GM21786 (cell line): Measurements from ENCODE around the gene ARFGAP1.

Experiments used
- ATAC-seq: cut with Tn5 transposase; IDR thresholded peaks from one replicate; pipeline ENCODE4 v1.9.1; 2021; ENCODE audit not compliant: unreplicated experiment

ARFGAP1 gene

GRCh38 chr20:63318391-63319163 is 46.0 kb downstream of the ARFGAP1 start:
- ATAC-seq = no peak

- no peak for ATAC-seq
These were observed 46.8 kb downstream of the ARFGAP1 start for GRCh38 chr20:63319164-63320040.

GRCh38 chr20:63320041-63320511 is 47.5 kb downstream of the ARFGAP1 start:
- no peak for ATAC-seq

- no peak for ATAC-seq
These were observed 48.1 kb downstream of the ARFGAP1 start for GRCh38 chr20:63320616-63321147.

DNA sequence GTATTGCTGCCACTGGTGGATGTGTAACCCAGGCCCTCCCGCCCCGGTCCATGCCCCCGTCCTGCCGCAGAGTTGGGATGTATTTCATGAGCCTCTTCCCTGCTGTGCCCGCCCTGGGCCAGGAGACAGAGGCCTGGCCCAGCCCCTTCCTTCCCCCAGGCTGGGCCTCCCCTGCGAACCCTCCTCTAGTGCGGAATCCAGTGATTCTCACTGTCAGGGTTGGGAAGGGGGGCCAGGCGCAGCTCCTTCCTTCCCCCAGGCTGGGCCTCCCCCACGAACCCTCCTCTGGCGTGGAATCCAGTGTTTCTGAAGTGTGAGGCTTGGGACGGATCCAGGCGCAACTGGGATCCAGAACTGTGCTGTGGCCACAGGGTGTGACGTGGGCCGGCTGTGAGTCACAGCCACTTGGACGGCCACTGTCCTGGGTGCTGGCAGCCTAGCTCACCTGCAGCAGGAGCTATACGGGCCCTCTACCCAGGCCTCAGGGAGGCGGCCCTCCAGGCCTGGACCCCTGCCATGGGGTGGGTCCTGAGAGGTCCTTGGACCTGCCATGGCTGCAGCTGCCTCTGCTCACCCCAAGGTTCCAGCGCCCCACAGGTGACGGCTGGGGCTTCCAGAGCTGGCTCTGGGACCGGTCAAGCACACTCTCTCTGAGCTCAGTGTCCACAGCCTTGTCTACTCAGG is 48.7 kb downstream of the ARFGAP1 start:
- ATAC-seq = no peak

DNA sequence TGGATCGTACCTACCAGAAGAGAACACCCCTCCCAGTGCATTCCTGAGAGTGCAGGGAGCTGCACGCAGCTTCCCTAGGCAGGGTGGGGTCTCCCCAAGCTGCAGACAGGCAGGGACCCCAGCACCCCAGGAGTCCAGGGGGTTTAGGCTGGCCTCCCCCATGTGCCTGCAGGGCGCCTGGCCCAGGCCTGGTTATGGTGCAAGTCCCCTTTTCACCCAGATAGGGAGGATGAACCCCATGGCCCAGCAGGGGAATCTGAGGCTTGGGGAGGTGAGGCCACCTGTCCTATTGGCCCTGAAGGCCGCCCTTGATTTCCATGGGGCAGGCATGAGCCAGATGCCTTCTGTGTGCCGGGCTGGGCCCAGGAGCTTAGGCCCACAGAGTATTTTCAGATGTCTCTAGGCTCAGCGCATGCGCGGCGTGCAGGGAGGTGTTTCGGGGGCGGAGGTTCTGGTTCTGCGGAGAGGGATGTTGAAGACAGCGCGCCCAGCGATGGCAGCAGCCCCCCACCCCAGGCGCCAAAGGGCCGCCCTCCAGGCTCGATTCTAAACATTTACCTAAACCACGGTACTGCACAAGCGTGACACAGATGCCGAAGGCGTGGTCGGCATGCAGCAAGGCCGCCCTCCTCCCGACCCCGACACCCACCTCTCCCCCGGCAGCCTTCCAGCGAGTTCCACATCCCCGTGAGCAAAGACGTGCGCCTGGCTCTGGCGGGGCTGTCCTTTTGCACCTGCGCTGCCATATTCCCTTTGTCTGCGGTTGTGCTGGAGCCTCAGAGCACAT is 49.7 kb downstream of the ARFGAP1 start:
- no peak for ATAC-seq

DNA sequence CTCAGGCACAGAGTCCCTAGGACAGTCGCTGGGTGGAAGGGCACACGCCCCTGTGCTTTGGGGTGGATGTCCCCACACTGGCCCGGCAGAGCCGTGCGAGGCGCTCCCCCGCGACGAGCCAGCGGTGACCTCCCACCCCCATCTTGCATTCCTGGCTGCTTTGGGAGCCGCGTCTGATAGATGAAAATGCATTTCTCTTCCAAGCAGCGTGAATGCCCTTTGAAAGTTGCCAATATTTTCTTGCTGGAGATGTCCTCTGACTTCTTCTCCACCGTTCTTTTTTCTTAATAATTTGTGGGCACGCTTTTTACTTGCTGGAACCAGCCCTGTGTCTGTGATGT is 50.3 kb downstream of the ARFGAP1 start:
- ATAC-seq = no peak

GRCh38 chr20:63323357-63323981 is 50.9 kb downstream of the ARFGAP1 start:
- no peak for ATAC-seq

DNA sequence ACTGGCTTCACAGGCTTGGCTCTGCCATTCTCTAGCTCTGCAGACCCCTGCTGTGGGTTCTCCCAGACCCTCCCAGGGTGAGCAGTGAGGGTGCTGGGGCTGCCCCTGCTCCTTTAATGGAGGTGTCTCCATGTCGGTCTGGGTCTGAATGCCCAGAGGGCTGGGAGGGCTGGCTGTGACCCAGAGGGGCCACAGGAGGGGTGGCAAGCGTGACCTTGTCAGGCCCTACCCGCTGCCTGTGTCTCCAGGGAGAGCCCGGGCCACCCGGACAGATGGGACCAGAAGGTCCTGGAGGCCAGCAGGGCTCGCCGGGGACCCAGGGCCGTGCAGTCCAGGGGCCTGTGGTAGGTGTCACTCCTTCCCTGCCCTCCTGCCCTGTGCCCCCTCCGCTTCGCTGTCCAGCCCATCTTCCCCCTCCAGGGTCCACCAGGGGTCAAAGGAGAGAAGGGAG is 52.4 kb downstream of the ARFGAP1 start:
- ATAC-seq = no peak

DNA sequence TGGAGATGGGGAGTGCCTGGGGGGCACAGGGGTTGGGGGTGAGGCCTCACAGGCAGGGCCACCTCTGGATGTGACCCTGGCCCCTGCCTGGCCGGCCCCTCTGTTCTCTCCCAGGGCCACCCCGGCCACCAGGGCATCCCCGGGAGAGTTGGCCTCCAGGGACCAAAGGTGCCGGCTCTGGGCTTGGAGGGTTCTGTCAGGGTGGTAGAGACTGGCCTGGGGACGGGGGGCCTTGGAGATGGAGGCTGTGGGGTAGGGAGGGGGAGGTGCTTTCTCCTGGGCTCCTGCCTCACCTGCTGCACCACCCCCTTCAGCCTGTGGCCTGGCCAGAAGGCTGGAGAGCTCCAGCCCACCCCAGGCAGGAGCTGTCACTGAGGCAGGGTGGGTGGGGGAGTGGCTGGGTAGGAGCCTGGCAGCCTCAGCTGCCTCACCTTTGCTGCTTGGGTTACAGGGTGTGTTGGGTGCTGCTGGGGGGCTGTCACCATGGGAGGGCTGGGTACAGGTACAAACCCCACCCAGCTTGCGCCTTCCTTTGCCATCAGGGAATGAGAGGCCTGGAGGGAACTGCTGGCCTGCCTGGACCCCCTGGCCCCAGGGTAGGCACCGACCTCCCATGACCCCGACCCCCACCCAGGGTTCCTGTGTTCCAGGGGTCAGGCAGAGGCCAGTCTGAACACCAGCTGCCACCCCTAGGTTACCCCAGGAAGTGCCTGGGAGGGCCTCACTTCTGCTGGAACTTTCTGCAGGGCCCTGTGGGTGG is 53.1 kb downstream of the ARFGAP1 start:
- no peak for ATAC-seq

DNA sequence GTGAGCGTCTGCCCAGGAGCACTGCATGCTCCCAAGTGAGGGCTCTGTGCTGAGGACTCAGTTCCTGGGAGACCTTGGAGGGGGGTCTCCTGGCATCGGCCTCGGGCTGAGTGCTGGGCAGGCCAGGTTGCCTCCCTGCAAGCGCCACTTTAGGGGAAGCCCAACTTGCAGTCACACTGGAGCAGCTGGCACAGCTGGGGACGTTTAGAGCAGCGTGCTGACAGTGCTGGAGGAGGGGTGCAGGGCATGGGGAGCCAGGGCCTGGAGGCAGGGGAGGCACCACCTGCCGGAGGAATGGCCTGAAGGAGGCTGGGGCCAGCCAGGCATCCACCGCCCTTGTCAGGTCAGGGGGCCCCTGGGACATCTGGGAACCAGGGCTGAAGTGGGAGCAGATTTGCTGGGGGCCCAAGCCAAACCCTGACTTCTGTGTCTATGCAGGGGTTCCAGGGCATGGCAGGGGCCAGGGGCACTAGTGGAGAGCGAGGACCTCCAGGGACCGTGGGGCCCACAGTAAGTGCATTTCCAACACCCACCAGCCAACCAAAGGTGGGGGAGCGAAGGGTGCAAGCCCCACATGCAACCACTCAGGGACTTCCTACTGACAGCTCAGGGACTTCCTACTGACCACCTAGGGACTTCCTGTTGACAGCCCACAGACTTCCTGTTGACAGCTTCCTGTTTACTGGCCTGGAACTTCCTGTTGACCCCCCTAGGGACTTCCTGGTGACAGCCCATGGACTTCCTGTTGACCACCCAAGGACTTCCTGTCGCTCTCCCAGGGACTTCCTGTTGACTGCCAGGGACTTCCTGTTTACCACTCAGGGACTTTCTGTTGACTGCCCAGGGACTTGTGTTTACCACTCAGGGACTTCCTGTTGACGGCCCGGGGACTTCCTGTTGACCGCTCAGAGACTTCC is 54.0 kb downstream of the ARFGAP1 start:
- ATAC-seq = no peak

GRCh38 chr20:63327231-63327745 is 54.7 kb downstream of the ARFGAP1 start:
- no peak for ATAC-seq

DNA sequence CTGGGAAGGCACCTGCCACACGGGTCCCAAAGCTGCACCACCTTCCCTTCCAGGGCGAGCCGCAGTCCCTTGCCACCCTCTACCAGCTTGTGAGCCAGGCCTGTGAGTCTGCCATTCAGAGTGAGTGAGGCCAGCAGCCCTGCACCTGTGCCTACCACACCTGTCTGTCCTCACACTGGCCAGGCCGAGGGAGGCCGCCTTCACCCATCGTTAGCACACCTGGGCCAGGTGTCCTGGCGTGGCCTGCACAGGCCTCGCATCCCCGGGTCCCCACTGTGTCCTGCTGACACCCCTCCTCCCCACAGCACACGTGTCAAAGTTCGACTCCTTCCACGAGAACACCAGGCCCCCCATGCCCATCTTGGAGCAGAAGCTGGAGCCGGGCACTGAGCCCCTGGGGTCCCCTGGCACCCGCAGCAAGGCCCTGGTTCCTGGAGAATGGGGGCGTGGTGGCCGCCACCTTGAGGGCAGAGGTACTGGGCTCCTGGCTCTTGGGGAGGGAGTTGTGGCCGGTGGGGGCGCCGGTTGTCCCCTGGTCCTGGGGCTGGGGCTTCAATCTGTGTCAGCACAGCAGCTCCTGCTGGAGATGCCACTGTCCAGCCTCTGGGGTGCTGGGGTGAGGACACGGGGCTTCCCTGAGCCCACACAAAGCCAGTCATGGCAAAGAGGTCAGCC is 55.5 kb downstream of the ARFGAP1 start:
- ATAC-seq = no peak

DNA sequence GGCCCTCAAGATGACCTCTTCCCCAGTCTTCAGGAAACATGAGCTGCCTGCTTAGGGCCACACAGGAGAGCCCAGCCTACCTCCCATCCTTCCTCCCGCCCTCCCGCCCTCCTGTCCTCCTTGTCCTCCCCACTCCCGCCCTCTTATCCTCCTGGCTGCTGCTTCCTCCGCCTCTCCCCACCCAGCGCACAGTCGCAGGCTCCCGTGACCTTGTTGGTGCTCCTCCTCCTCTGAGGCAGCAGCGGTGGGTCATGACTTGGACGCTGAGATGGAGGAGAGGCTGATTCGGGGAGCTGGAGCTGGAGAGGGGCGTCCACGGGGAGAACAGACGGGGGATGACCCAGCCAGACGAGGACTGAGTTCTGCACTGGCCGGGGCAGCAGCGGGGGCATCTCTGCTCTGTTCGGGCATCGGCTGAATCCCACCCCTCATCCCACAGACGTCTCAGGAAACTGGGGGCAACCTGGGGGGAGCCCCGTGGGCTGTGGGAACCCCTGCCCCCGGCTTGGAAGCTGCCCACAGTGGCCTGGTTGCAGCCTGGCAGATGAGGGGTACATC is 56.2 kb downstream of the ARFGAP1 start:
- ATAC-seq = no peak

DNA sequence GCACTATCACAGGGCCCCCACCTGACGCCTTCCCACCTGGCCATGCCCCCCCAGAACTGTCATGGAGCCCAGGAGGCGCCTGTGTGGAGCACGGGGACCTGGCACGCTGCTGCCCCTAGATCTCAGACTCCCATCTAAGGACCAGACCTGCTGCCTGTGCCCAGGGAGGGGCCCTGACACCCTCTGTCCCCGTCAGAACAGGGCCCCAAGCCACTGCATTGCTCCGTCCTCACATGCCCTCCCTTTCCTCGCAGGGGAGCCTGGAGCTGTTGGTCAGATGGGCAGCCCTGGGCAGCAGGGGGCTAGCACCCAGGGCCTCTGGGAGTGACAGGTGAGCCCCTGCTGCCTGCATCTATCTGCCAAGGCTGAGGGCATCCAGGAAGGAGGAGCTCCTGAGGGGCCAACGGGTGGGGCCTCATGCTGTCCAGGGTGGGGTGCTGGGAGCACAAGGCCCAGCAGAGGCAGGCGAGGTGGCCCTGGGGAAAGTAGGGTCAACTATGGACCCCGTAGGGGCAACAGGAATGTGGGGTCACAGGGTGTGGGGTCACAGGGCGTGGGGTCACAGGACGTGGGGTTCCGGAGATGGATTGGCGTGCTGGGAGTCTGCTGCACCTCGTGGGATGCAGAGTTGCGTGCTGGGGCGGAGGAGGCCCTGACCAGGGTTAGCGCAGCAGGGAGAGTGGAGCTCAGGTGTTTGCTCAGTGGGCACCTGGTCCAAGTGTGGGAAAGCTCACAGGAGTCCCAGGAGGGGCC is 56.9 kb downstream of the ARFGAP1 start:
- ATAC-seq = no peak

- ATAC-seq = no peak
These were observed 57.6 kb downstream of the ARFGAP1 start for GRCh38 chr20:63330084-63330760.
